MV-4-11 (cell line): ENCODE measurements around the gene HS3ST1.
"Not testable (repeated sequence)": the region's sequence is repeated elsewhere in the genome, so short reads cannot be mapped to it uniquely, and the experiment has no call there.

Source experiments
- DNase-seq: peaks from one replicate; lab custom pipeline; 2025; lab: John Stamatoyannopoulos, UW

The HS3ST1 gene

GRCh38 chr4:11399461-11399971 lies 29.2 kb downstream of the HS3ST1 start:
- DNase-seq = no peak

GRCh38 chr4:11397819-11398610 lies 30.7 kb downstream of the HS3ST1 start:
- no peak for DNase-seq

GRCh38 chr4:11397146-11397545 lies 31.5 kb downstream of the HS3ST1 start:
- DNase-seq = no peak

GRCh38 chr4:11393551-11393950 lies 35.1 kb downstream of the HS3ST1 start:
- no peak for DNase-seq

GRCh38 chr4:11384072-11384471 lies 44.6 kb downstream of the HS3ST1 start:
- not testable (repeated sequence) for DNase-seq

- no peak for DNase-seq
These were observed 52.1 kb downstream of the HS3ST1 start for GRCh38 chr4:11376571-11376970.

GRCh38 chr4:11376146-11376545 lies 52.5 kb downstream of the HS3ST1 start:
- no peak for DNase-seq

- DNase-seq = no peak
These were observed 60.0 kb downstream of the HS3ST1 start for GRCh38 chr4:11368701-11369115.

- no peak for DNase-seq
These were observed 61.3 kb downstream of the HS3ST1 start for GRCh38 chr4:11367371-11367770.

GRCh38 chr4:11366859-11367258 lies 61.8 kb downstream of the HS3ST1 start:
- no peak for DNase-seq

- no peak for DNase-seq
These were observed 63.7 kb downstream of the HS3ST1 start for GRCh38 chr4:11365039-11365438.

- no peak for DNase-seq
These were observed 69.1 kb downstream of the HS3ST1 start for GRCh38 chr4:11359591-11359990.

GRCh38 chr4:11355226-11355625 lies 73.5 kb downstream of the HS3ST1 start:
- DNase-seq = no peak

GRCh38 chr4:11354531-11354930 lies 74.2 kb downstream of the HS3ST1 start:
- no peak for DNase-seq

GRCh38 chr4:11348449-11349088 lies 80.1 kb downstream of the HS3ST1 start:
- no peak for DNase-seq

- no peak for DNase-seq
These were observed 83.8 kb downstream of the HS3ST1 start for GRCh38 chr4:11344916-11345315.

GRCh38 chr4:11343536-11343935 lies 85.2 kb downstream of the HS3ST1 start:
- no peak for DNase-seq
